Measurements from ENCODE around the gene SLC34A1.

GRCh38 chr5:177386542-177386941 is 2.3 kb downstream of the SLC34A1 start:
- TF ChIP-seq ZNF121 (CRISPR knock-in tag; IDR thresholded peaks at IDR 0.05) (no peak), CHD4 (IDR thresholded peaks at IDR 0.05; ENCODE audit: borderline replicate concordance, low read length) (no peak), CTCF (CRISPR knock-in tag; IDR thresholded peaks at IDR 0.05) (no peak), SMC3 (IDR thresholded peaks at IDR 0.05; ENCODE audit: low read length) (no peak), SP140L (CRISPR knock-in tag; IDR thresholded peaks at IDR 0.05; ENCODE audit: borderline replicate concordance) (no peak), HCFC1 (IDR thresholded peaks at IDR 0.05; ENCODE audit: low read depth, low read length) (no peak)
